Measurements from ENCODE around the gene TGM2.
A peak's percentile ranks its signal among the peaks of the same experiment; 100 is the strongest.

TGM2 gene

DNA sequence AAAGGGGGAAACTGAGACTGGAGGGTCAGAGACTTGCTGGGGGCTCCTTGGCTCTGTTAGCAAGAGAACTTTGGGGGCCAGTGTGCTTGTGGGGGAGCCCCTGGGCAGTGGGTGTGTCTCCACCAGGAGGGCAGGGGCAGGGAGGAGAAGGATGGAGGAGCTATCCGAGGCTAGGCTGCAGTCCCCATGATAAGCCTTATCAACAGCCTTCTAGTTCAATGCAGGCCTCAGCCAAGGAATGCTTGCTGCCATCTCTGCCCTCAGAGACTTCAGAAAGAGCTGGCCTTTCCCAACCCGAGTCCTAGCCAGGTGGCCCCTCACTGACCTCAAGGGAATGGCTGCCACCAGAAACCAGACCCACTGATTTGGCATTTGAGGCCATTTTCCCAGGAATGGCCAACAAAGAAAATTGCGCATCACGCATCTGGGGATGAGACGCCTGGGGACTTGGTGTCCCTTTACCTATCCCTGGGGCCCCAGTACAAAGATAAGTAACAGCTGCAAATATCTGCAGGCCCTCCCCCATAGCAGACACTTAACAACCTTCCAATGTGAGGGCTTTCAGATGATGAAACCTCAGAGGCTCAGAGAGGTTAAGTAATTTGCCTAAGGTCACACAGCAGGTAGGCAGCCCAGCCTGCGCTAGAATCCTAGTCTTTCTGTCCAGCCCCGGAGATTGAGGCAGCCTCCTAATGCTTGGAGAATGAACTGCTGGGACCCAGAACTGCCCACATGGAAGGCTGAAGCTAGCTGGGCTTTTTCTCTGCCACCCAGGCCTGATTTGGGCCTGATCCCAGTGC lies 4.9 kb downstream of the TGM2 start:
- no peak for DNase-seq

DNA sequence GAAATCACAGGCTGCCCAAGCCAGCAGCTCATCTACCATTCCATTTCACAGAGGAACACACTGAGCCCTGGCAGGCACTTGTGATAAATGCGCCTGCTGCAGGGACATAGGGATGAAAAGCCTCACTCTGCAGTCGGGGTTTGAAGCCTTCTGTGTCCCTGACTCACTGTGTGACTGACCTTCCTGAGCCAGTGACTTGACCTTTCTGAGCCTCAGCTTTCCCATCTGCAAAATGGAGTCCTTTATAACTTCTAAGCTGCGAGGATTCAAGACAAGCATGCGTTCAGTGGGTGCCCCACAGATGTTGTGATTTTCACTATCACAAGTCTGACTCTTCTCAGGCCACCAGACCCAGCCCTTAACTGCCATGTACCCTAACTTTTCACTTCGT lies 5.5 kb downstream of the TGM2 start:
- no peak for DNase-seq

GRCh38 chr20:38158701-38159351 lies 6.2 kb downstream of the TGM2 start:
- no peak for DNase-seq

GRCh38 chr20:38157635-38158495 lies 7.2 kb downstream of the TGM2 start:
- DNase-seq = no peak

- no peak for DNase-seq
Measured at GRCh38 chr20:38156888-38157634, 8.0 kb downstream of the TGM2 start.

DNA sequence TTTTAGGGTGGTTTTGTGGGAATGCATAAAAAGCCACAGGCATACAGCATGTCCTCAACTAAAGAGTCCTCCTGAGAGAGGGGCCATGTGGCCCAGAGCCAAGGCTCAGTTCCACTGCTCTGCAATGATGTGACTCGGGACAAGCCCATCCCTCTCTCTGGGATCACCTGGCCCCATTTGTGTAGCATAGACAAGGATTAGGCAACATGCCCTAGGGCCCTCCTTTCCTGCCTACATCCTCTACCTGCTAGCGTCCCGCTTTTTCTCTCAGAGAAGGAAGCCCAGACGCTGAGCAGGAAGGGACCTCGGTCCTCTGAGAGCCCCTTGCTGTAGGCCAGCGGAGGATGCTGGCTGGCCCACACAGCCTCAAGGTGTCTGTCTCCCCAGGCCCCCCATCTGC lies 8.8 kb downstream of the TGM2 start:
- DNase-seq = no peak

- no peak for DNase-seq
Measured at GRCh38 chr20:38155811-38156210, 9.3 kb downstream of the TGM2 start.

GRCh38 chr20:38153401-38153800 lies 11.7 kb downstream of the TGM2 start:
- no peak for DNase-seq

- DNase-seq = peak; percentile 15
Measured at GRCh38 chr20:38152621-38153221, 12.3 kb downstream of the TGM2 start.

DNA sequence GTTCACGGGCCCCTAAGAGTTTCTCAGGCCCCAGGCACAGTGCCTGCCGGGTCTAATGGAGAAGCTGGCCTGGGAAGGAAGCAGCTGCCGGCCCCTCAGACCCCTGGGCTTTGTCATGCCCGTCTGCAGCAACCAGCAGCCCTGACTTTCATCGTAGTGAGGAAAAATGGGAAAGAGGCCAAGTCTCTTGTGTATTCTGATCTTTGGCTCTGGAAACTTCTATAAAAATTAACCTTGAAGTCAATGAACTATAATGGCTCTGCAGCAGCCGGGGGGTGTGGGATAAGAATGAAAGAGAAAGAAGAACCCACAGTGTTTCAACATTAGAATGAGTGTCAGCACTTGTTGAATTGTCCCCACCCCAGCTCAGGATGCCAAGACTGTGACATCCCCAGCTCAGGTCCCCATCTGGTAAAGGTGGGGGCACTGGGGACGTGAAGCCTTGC lies 12.9 kb downstream of the TGM2 start:
- no peak for DNase-seq

DNA sequence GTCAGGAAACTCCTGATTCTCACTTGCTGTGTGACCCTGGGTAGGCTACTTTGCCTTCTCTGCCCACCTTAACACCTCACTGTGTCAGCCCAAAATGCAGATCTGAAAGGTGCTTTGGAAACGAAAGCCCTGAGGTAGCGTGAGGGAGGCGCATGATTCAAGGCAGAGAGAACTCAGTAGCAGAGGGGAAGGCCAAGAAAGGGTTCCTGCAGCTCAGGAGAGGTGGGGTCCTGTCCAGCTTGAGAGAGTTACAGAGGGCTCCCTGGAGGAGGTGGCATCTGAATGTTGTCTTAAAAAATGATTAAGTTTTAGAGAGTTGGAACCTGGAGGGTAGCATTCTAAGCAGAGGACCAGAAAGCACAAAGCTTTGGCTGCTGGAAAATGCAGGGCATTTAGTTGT lies 13.6 kb downstream of the TGM2 start:
- no peak for DNase-seq

GRCh38 chr20:38150335-38151170 lies 14.5 kb downstream of the TGM2 start:
- no peak for DNase-seq

DNA sequence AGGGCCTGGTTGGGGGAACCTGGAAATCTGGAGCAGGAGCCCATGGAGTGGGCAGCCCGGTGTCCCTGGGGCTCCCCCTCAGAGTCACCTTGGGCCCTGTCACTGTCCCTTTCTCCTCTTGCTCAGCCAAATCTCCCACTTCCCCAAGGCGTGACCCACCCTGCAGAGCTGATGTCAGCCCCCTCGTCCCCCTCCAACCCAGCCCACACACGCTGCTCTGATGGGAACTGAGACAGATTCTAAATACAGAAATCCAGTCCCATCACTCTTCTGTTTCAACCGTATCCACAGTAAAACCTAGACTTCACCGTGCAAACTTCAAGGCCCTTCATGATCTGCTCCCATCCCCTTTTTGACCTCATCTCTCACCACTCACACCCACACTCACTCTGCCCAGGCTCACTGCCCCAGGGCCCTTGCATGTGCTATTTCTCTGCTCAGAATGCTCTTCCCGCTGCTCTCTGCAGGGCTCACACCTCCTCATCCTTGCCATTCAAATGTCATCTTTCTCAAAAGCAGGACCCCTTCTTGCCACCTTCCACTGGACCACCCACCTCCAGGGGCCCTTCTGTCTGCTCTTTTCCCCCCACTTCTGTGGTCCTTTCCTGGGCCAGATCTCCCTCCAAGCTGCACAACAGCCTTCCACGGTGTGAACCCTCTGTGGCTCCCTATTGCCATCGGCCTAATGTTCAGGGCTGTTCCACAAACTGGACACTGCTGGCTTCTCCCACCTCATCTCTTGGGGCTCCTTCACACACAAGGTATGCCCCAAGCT lies 16.6 kb downstream of the TGM2 start:
- no peak for DNase-seq

- no peak for DNase-seq
Measured at GRCh38 chr20:38147751-38148150, 17.3 kb downstream of the TGM2 start.

GRCh38 chr20:38147163-38147562 lies 17.9 kb downstream of the TGM2 start:
- DNase-seq = no peak

DNA sequence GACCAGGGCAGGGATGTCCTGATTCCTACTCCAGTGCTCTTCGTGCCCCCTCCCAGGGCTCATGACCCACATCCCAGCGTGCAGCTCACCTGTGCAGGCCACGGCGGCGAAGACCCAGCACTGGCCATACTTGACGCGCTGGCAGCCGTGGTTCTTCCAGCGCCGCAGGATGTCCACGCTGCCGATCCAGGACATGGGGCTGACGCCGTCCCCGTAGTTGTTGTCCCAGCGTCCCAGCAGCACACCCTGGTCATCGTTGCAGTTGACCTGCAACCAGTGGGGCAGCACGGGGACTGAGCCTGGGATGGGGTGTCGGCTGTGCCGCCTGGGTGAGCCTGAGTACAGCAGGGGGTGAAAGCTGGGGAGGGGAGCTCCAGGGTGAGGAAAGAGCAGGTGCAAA lies 18.4 kb downstream of the TGM2 start:
- DNase-seq = no peak

- DNase-seq = no peak
Measured at GRCh38 chr20:38146156-38146555, 18.9 kb downstream of the TGM2 start.

- no peak for DNase-seq
Measured at GRCh38 chr20:38145729-38146075, 19.4 kb downstream of the TGM2 start.

- no peak for DNase-seq
Measured at GRCh38 chr20:38144974-38145728, 19.9 kb downstream of the TGM2 start.

- DNase-seq = no peak
Measured at GRCh38 chr20:38144598-38144973, 20.5 kb downstream of the TGM2 start.

Measured in CD4-positive, alpha-beta T cell treated with Interleukin-12 subunit alpha and Interleukin-12 subunit beta, for 1 hour (primary cell).